HL-60 (cell line): ENCODE results near the gene TEAD4.

Source experiments
- DNase-seq, 2 experiments: peaks; one replicate each; pipeline ENCODE4 v3.0.0-alpha.2; 2010 to 2020; ENCODE audit warnings: low read depth in 1 of 2, low spot score in 1 of 2
- H3K27ac ChIP-seq: fragments of 250-450 bp; sonication (Bioruptor Pico); replicated peaks from 2 replicates; pipeline ENCODE4 v1.5.1; 2020; ENCODE audit warnings: mild to moderate bottlenecking, moderate library complexity
- H3K27me3 ChIP-seq: fragments of 250-450 bp; sonication (Bioruptor Pico); 2 replicates; pipeline ENCODE4 v1.5.1; 2021; ENCODE audit warnings: mild to moderate bottlenecking, moderate library complexity; ENCODE audit not compliant: insufficient read depth, poor library complexity, severe bottlenecking
- H3K4me3 ChIP-seq: replicated peaks from 2 replicates; pipeline ENCODE4 v1.5.1; 2011; ENCODE audit warnings: mild to moderate bottlenecking, control low read depth, low read length; ENCODE audit not compliant: insufficient read depth
- GABPA ChIP-seq: IDR thresholded peaks from 2 replicates; pipeline ENCODE4 v1.6.1; 2012; ENCODE audit warnings: low read depth
- POLR2AphosphoS5 ChIP-seq: IDR thresholded peaks from 2 replicates; pipeline ENCODE4 v1.6.1; 2012; ENCODE audit warnings: low read depth
- SPI1 ChIP-seq: IDR thresholded peaks from 2 replicates; pipeline ENCODE4 v1.6.1; 2012; ENCODE audit warnings: low read depth, mild to moderate bottlenecking, borderline replicate concordance
- TF ChIP-seq, protein P1 (sequence below): IDR thresholded peaks from 2 replicates; pipeline ENCODE4 v1.6.1; 2012; ENCODE audit warnings: low read depth; ENCODE audit not compliant: insufficient replicate concordance
- TF ChIP-seq, protein P2 (sequence below): IDR thresholded peaks from one replicate; pipeline ENCODE4 v1.5.1; 2011; ENCODE audit warnings: low read length, control low read depth, inconsistent platforms; ENCODE audit not compliant: insufficient read depth

Gene TEAD4

GRCh38 chr12:3044141-3044630 is 85.0 kb downstream of the TEAD4 start:
- TF ChIP-seq SPI1 (no peak), POLR2AphosphoS5 (no peak), GABPA (no peak)
- TF ChIP-seq, protein P1, sequence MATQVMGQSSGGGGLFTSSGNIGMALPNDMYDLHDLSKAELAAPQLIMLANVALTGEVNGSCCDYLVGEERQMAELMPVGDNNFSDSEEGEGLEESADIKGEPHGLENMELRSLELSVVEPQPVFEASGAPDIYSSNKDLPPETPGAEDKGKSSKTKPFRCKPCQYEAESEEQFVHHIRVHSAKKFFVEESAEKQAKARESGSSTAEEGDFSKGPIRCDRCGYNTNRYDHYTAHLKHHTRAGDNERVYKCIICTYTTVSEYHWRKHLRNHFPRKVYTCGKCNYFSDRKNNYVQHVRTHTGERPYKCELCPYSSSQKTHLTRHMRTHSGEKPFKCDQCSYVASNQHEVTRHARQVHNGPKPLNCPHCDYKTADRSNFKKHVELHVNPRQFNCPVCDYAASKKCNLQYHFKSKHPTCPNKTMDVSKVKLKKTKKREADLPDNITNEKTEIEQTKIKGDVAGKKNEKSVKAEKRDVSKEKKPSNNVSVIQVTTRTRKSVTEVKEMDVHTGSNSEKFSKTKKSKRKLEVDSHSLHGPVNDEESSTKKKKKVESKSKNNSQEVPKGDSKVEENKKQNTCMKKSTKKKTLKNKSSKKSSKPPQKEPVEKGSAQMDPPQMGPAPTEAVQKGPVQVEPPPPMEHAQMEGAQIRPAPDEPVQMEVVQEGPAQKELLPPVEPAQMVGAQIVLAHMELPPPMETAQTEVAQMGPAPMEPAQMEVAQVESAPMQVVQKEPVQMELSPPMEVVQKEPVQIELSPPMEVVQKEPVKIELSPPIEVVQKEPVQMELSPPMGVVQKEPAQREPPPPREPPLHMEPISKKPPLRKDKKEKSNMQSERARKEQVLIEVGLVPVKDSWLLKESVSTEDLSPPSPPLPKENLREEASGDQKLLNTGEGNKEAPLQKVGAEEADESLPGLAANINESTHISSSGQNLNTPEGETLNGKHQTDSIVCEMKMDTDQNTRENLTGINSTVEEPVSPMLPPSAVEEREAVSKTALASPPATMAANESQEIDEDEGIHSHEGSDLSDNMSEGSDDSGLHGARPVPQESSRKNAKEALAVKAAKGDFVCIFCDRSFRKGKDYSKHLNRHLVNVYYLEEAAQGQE, result no peak
- TF ChIP-seq, protein P2, sequence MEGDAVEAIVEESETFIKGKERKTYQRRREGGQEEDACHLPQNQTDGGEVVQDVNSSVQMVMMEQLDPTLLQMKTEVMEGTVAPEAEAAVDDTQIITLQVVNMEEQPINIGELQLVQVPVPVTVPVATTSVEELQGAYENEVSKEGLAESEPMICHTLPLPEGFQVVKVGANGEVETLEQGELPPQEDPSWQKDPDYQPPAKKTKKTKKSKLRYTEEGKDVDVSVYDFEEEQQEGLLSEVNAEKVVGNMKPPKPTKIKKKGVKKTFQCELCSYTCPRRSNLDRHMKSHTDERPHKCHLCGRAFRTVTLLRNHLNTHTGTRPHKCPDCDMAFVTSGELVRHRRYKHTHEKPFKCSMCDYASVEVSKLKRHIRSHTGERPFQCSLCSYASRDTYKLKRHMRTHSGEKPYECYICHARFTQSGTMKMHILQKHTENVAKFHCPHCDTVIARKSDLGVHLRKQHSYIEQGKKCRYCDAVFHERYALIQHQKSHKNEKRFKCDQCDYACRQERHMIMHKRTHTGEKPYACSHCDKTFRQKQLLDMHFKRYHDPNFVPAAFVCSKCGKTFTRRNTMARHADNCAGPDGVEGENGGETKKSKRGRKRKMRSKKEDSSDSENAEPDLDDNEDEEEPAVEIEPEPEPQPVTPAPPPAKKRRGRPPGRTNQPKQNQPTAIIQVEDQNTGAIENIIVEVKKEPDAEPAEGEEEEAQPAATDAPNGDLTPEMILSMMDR, result no peak
- no peak overlapping the region for H3K4me3 ChIP-seq
- no peak overlapping the region for H3K27ac ChIP-seq
- no peak for DNase-seq
- H3K27me3 ChIP-seq, result no peaks in the 10 kb centered on the region

DNA sequence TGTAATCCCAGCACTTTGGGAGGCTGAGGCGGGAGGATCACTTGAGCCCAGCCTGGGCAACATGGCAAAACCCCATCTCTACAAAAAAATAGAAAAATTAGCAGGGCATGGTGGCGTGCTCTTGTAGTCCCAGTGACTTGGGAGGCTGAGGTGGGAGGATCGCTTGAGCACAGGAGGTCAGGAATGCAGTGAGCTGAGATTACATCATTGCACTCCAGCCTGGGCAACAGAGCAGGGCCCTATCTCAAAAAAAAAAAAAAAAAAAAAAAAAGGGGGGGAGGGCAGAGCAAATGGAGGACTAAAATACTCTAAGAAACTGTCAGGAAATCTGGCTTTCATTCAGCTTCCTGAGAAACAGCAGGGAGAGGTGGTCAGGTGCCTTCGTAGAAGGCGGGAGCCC is 86.3 kb downstream of the TEAD4 start:
- DNase-seq, result no peak
- TF ChIP-seq SPI1 (no peak), POLR2AphosphoS5 (no peak), GABPA (no peak)
- TF ChIP-seq, protein P1, result no peak
- no peak overlapping the region for H3K4me3 ChIP-seq
- no peaks in the 10 kb centered on the region for H3K27me3 ChIP-seq
- no peak overlapping the region for H3K27ac ChIP-seq

- Histone ChIP-seq H3K4me3 (no peak overlapping the region), H3K27ac (no peak overlapping the region), H3K27me3 (no peaks in the 10 kb centered on the region)
- no peak for DNase-seq
- no peak for TF ChIP-seq POLR2AphosphoS5
- TF ChIP-seq, protein P1, result no peak
- TF ChIP-seq, protein P2, result no peak
- TF ChIP-seq SPI1, result no peak
- no peak for TF ChIP-seq GABPA
Measured at GRCh38 chr12:3045989-3046388, 86.8 kb downstream of the TEAD4 start.
